GM10266 (cell line): ENCODE results near the gene VARS1.
A peak's percentile ranks its signal among the peaks of the same experiment; 100 is the strongest.

ENCODE experiments used
- DNase-seq: peaks from one replicate; pipeline ENCODE4 v3.0.0; 2012; ENCODE audit errors: extremely low spot score
- CTCF ChIP-seq: IDR thresholded peaks from 2 replicates; pipeline ENCODE4 v1.5.1; 2012; ENCODE audit warnings: mild to moderate bottlenecking, low read depth; ENCODE audit not compliant: control insufficient read depth, insufficient read depth; ENCODE audit errors: missing control alignments

VARS1 gene

GRCh38 chr6:31776485-31776988 is 19.0 kb downstream of the VARS1 start:
- no peak for TF ChIP-seq CTCF
- no peak for DNase-seq

GRCh38 chr6:31775633-31776484 is 19.7 kb downstream of the VARS1 start:
- DNase-seq, result no peak
- no peak for TF ChIP-seq CTCF

DNA sequence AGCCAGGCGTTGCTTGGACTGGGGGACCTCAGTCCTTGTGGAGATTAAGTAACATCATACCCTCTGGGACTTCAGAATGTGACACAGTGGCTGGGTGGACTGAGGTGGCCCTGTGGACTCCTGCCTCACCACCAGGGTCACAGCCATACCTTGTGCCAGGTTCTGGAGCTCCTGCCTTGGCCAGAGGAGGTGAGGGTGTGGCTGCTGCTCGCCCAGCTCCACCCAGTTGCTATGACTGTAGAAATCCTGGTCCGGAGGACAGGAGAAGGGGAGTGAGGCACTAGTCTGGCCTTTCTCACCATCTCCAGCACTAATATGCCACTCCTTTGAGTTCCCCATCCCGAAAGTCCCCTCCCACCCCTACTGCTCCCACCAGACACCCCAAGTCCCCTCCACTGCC is 20.4 kb downstream of the VARS1 start:
- no peak for TF ChIP-seq CTCF
- DNase-seq, result no peak

- DNase-seq, result no peak
- TF ChIP-seq CTCF, result no peak
Observed at GRCh38 chr6:31771992-31772358, 23.6 kb downstream of the VARS1 start.

- DNase-seq, result no peak
- no peak for TF ChIP-seq CTCF
Observed at GRCh38 chr6:31770860-31771259, 24.7 kb downstream of the VARS1 start.

DNA sequence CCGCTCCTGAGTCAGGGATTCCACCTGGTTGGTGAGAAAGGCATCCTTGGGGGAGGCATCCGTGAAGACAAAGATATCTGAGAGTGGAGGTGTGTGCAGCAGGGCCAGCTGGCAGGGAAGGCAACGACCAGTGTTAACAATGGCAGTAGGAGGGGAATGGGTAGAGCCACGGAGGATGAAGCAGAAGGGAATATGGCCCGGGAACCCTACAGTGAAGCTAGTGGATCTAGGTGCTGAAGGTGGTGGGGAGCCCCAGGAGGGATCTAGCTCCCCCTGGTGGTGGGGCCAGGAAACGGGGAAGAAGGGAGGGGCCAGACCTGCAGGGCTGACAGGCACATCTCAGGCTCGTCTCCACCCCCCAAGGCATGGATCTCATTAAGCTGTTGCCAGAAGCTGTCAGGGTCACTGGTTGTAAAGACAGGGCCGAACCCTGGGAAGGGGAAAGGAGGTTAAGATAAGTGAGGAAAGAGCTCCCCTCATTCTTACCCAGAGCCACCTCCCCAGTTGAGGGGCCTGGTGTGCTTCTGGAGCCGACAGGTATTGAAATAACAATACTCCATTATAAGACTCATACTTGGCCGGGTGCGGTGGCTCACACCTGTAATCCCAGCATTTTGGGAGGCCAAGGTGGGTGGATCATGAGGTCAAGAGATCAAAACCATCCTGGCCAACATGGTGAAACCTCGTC is 25.7 kb downstream of the VARS1 start:
- DNase-seq, result peak; percentile 92
- peak; percentile 77 for TF ChIP-seq CTCF
